Retinal pigment epithelial cell (primary cell): Measurements from ENCODE around the gene EED.
A peak's percentile ranks its signal among the peaks of the same experiment; 100 is the strongest.
"Not testable (repeated sequence)": the region's sequence is repeated elsewhere in the genome, so short reads cannot be mapped to it uniquely, and the experiment has no call there.

Experiments used
- DNase-seq: peaks from one replicate; pipeline ENCODE4 v3.0.0-alpha.2; 2010; ENCODE audit warnings: low read depth
- H3K4me3 ChIP-seq: 2 replicates; pipeline ENCODE4 v1.5.1; 2011; ENCODE audit warnings: mild to moderate bottlenecking, low read length, control low read depth, moderate library complexity
- CTCF ChIP-seq: conservative IDR thresholded peaks from 2 replicates; pipeline ENCODE4 v1.5.1; 2011; ENCODE audit warnings: low read depth, low read length, control low read depth, inconsistent platforms

EED gene

GRCh38 chr11:86294026-86294425 lies 49.5 kb downstream of the EED start:
- no peak for DNase-seq
- H3K4me3 ChIP-seq: no peak overlapping the region
- no peak for TF ChIP-seq CTCF

GRCh38 chr11:86301742-86302091 lies 57.2 kb downstream of the EED start:
- no peak for DNase-seq
- no peak for TF ChIP-seq CTCF
- H3K4me3 ChIP-seq: peak overlapping the region; percentile 99

- H3K4me3 ChIP-seq: peak within 1 kb of the TSS; percentile 99
- peak; percentile 91 for DNase-seq
- TF ChIP-seq CTCF: no peak
These were observed 57.7 kb downstream of the EED start, which contains the start of gene HIKESHI for GRCh38 chr11:86302092-86302793. Gene HIKESHI, plus strand, starts transcription at chr11:86302240. Its CDS starts 209 bp downstream, at chr11:86302449.

- DNase-seq: no peak
- peak overlapping the region; percentile 99 for H3K4me3 ChIP-seq
- TF ChIP-seq CTCF: no peak
These were observed 58.7 kb downstream of the EED start for GRCh38 chr11:86303257-86303656.

- not testable (repeated sequence) for DNase-seq, H3K4me3 ChIP-seq
These were observed 64.2 kb downstream of the EED start for GRCh38 chr11:86308710-86309109.

GRCh38 chr11:86313793-86314192 lies 69.2 kb downstream of the EED start:
- no peak for DNase-seq
- no peak for TF ChIP-seq CTCF

GRCh38 chr11:86314636-86315035 lies 70.1 kb downstream of the EED start:
- TF ChIP-seq CTCF: no peak
- DNase-seq: no peak
- H3K4me3 ChIP-seq: no peak overlapping the region

More at GRCh38 chr11:86313793-86314192, 69.2 kb downstream of the EED start:
- no peak overlapping the region for H3K4me3 ChIP-seq
